T-helper 1 cell treated with Interleukin-12 subunit alpha and Interleukin-12 subunit beta and Interleukin-4 antibody, amounts not matched to agents 30 μg/mL and 1 μg/mL, for 36 hours (primary cell): ENCODE measurements around the gene BOLL.
"Not testable (repeated sequence)": the region's sequence is repeated elsewhere in the genome, so short reads cannot be mapped to it uniquely, and the experiment has no call there.

Experiments used
- H3K27ac Mint-ChIP-seq: one replicate; pipeline ENCODE4 v1.8.0; 2021; ENCODE audit warnings: mild to moderate bottlenecking, mixed read lengths
- H3K27me3 Mint-ChIP-seq: one replicate; pipeline ENCODE4 v1.8.0; 2021; ENCODE audit warnings: low read depth, mixed read lengths
- H3K36me3 Mint-ChIP-seq: one replicate; pipeline ENCODE4 v1.8.0; 2021; ENCODE audit warnings: low read depth, mixed read lengths
- H3K4me1 Mint-ChIP-seq: one replicate; pipeline ENCODE4 v1.8.0; 2021; ENCODE audit warnings: low read depth, mixed read lengths
- H3K4me3 Mint-ChIP-seq: one replicate; pipeline ENCODE4 v1.8.0; 2021; ENCODE audit warnings: mild to moderate bottlenecking, moderate library complexity, mixed read lengths
- H3K9me3 Mint-ChIP-seq: one replicate; pipeline ENCODE4 v1.8.0; 2021; ENCODE audit warnings: mixed read lengths

The BOLL gene

GRCh38 chr2:197784956-197785941 is at the start of gene BOLL:
TSS of gene BOLL (minus strand) at chr2:197785319. CDS start at chr2:197781850, 3,469 bp downstream.
- Mint-ChIP-seq H3K36me3 (no peaks in the 10 kb centered on the region), H3K27me3 (peaks cover 29% of the 10 kb centered on the region), H3K9me3 (no peaks in the 10 kb centered on the region), H3K4me1 (peaks cover 4% of the 10 kb centered on the region), H3K4me3 (peak within 1 kb of the TSS; percentile 79), H3K27ac (no peak within 1 kb of the TSS)

GRCh38 chr2:197834771-197835170 is 49.7 kb upstream of the BOLL start:
- not testable (repeated sequence) for H3K36me3 Mint-ChIP-seq, H3K27ac Mint-ChIP-seq, H3K27me3 Mint-ChIP-seq, H3K4me3 Mint-ChIP-seq
- H3K9me3 Mint-ChIP-seq = peaks cover 22% of the 10 kb centered on the region
- H3K4me1 Mint-ChIP-seq = peaks cover 17% of the 10 kb centered on the region

GRCh38 chr2:197828464-197829135 is 43.5 kb upstream of the BOLL start:
- peaks cover 5% of the 10 kb centered on the region for H3K36me3 Mint-ChIP-seq
- H3K4me1 Mint-ChIP-seq = no peaks in the 10 kb centered on the region
- no peak overlapping the region for H3K4me3 Mint-ChIP-seq
- H3K27ac Mint-ChIP-seq = no peak overlapping the region
- peaks cover 22% of the 10 kb centered on the region for H3K9me3 Mint-ChIP-seq
- no peaks in the 10 kb centered on the region for H3K27me3 Mint-ChIP-seq

GRCh38 chr2:197827618-197828017 is 42.5 kb upstream of the BOLL start:
- Mint-ChIP-seq H3K27ac (no peak overlapping the region), H3K36me3 (peaks cover 5% of the 10 kb centered on the region), H3K4me1 (no peaks in the 10 kb centered on the region), H3K9me3 (peaks cover 22% of the 10 kb centered on the region), H3K27me3 (no peaks in the 10 kb centered on the region), H3K4me3 (no peak overlapping the region)

GRCh38 chr2:197822333-197822732 is 37.2 kb upstream of the BOLL start:
- no peaks in the 10 kb centered on the region for H3K36me3 Mint-ChIP-seq
- H3K27ac Mint-ChIP-seq = no peak overlapping the region
- H3K4me1 Mint-ChIP-seq = no peaks in the 10 kb centered on the region
- H3K4me3 Mint-ChIP-seq = no peak overlapping the region
- H3K9me3 Mint-ChIP-seq = no peaks in the 10 kb centered on the region
- H3K27me3 Mint-ChIP-seq = no peaks in the 10 kb centered on the region

- Mint-ChIP-seq H3K27me3 (no peaks in the 10 kb centered on the region), H3K4me3 (no peak overlapping the region), H3K9me3 (no peaks in the 10 kb centered on the region), H3K4me1 (no peaks in the 10 kb centered on the region), H3K27ac (no peak overlapping the region), H3K36me3 (no peaks in the 10 kb centered on the region)
Observed at GRCh38 chr2:197821550-197822289, 36.6 kb upstream of the BOLL start.

- H3K27me3 Mint-ChIP-seq = no peaks in the 10 kb centered on the region
- no peak overlapping the region for H3K4me3 Mint-ChIP-seq
- no peak overlapping the region for H3K27ac Mint-ChIP-seq
- H3K36me3 Mint-ChIP-seq = no peaks in the 10 kb centered on the region
- no peaks in the 10 kb centered on the region for H3K9me3 Mint-ChIP-seq
- H3K4me1 Mint-ChIP-seq = peaks cover 8% of the 10 kb centered on the region
Observed at GRCh38 chr2:197814526-197814925, 29.4 kb upstream of the BOLL start.

GRCh38 chr2:197813093-197813787 is 28.1 kb upstream of the BOLL start:
- Mint-ChIP-seq H3K9me3 (no peaks in the 10 kb centered on the region), H3K4me1 (peaks cover 14% of the 10 kb centered on the region), H3K4me3 (no peak overlapping the region), H3K27me3 (no peaks in the 10 kb centered on the region), H3K27ac (no peak overlapping the region), H3K36me3 (no peaks in the 10 kb centered on the region)

- no peaks in the 10 kb centered on the region for H3K9me3 Mint-ChIP-seq
- H3K4me1 Mint-ChIP-seq = peaks cover 25% of the 10 kb centered on the region
- no peak overlapping the region for H3K27ac Mint-ChIP-seq
- H3K4me3 Mint-ChIP-seq = no peak overlapping the region
- H3K27me3 Mint-ChIP-seq = peaks cover 14% of the 10 kb centered on the region
- no peaks in the 10 kb centered on the region for H3K36me3 Mint-ChIP-seq
Observed at GRCh38 chr2:197810491-197810890, 25.4 kb upstream of the BOLL start.

- Mint-ChIP-seq H3K27ac (no peak overlapping the region), H3K36me3 (no peaks in the 10 kb centered on the region), H3K4me3 (no peak overlapping the region), H3K27me3 (peaks cover 17% of the 10 kb centered on the region), H3K4me1 (peaks cover 27% of the 10 kb centered on the region), H3K9me3 (no peaks in the 10 kb centered on the region)
Observed at GRCh38 chr2:197810016-197810415, 24.9 kb upstream of the BOLL start.

- Mint-ChIP-seq H3K27me3 (peaks cover 20% of the 10 kb centered on the region), H3K4me1 (peaks cover 24% of the 10 kb centered on the region), H3K36me3 (no peaks in the 10 kb centered on the region), H3K9me3 (no peaks in the 10 kb centered on the region), H3K27ac (no peak overlapping the region), H3K4me3 (no peak overlapping the region)
Observed at GRCh38 chr2:197809064-197809463, 23.9 kb upstream of the BOLL start.

- Mint-ChIP-seq H3K27ac (no peak overlapping the region), H3K9me3 (no peaks in the 10 kb centered on the region), H3K4me1 (peaks cover 32% of the 10 kb centered on the region), H3K36me3 (no peaks in the 10 kb centered on the region), H3K27me3 (peaks cover 32% of the 10 kb centered on the region), H3K4me3 (peak overlapping the region; percentile 67)
Observed at GRCh38 chr2:197805715-197806633, 20.9 kb upstream of the BOLL start.
